ENCODE measurements around the gene CD81.

DNA sequence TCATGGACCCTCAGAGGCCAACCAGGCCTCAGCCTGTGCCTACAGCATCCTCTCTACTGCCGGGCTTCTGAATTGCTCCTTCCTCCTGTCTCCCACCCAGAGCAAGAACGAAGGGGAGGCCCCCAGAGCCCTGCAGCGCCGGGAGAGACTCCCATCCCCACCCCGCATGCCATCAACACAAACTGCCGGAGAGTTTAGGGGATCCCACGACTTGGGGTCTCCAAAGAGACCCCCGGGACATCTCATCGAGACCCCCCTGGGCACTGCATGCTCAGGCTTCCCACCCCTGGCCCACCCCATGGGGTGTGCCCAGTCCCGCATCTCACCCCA is 8.3 kb upstream of the CD81 start:
- TF ChIP-seq EZH2 (IDR thresholded peaks at IDR 0.05; ENCODE audit: borderline replicate concordance, low read depth, low read length, poor library complexity, severe bottlenecking): no peak
- TF ChIP-seq, protein P1, sequence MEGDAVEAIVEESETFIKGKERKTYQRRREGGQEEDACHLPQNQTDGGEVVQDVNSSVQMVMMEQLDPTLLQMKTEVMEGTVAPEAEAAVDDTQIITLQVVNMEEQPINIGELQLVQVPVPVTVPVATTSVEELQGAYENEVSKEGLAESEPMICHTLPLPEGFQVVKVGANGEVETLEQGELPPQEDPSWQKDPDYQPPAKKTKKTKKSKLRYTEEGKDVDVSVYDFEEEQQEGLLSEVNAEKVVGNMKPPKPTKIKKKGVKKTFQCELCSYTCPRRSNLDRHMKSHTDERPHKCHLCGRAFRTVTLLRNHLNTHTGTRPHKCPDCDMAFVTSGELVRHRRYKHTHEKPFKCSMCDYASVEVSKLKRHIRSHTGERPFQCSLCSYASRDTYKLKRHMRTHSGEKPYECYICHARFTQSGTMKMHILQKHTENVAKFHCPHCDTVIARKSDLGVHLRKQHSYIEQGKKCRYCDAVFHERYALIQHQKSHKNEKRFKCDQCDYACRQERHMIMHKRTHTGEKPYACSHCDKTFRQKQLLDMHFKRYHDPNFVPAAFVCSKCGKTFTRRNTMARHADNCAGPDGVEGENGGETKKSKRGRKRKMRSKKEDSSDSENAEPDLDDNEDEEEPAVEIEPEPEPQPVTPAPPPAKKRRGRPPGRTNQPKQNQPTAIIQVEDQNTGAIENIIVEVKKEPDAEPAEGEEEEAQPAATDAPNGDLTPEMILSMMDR (conservative IDR thresholded peaks at IDR 0.05; ENCODE audit: low read depth, low read length): no peak

Data from A673 (cell line).